ENCODE results near the gene USP24.

Gene USP24

GRCh38 chr1:55078470-55078869, 136.7 kb downstream of the USP24 start:
- Histone ChIP-seq H3K27ac (no peak overlapping the region), H3K4me3 (no peak overlapping the region)

GRCh38 chr1:55076356-55076755, 138.8 kb downstream of the USP24 start:
- no peak overlapping the region for H3K27ac ChIP-seq
- H3K4me3 ChIP-seq = no peak overlapping the region

GRCh38 chr1:55074455-55074854, 140.7 kb downstream of the USP24 start:
- Histone ChIP-seq H3K4me3 (no peak overlapping the region), H3K27ac (no peak overlapping the region)

GRCh38 chr1:55073187-55073916, 141.8 kb downstream of the USP24 start:
- H3K4me3 ChIP-seq = no peak overlapping the region
- no peak overlapping the region for H3K27ac ChIP-seq

GRCh38 chr1:55071477-55071876, 143.7 kb downstream of the USP24 start:
- Histone ChIP-seq H3K27ac (no peak overlapping the region), H3K4me3 (no peak overlapping the region)

GRCh38 chr1:55070293-55071164, 144.6 kb downstream of the USP24 start:
- no peak overlapping the region for H3K27ac ChIP-seq
- H3K4me3 ChIP-seq = no peak overlapping the region

GRCh38 chr1:55069280-55069679, 145.9 kb downstream of the USP24 start:
- H3K27ac ChIP-seq = no peak overlapping the region
- no peak overlapping the region for H3K4me3 ChIP-seq

GRCh38 chr1:55068638-55069037, 146.5 kb downstream of the USP24 start:
- Histone ChIP-seq H3K27ac (no peak overlapping the region), H3K4me3 (no peak overlapping the region)

- H3K27ac ChIP-seq = no peak overlapping the region
Observed at GRCh38 chr1:55067914-55068313, 147.2 kb downstream of the USP24 start.

GRCh38 chr1:55067022-55067778, 148.0 kb downstream of the USP24 start:
- H3K4me3 ChIP-seq = no peak overlapping the region
- no peak overlapping the region for H3K27ac ChIP-seq

More at GRCh38 chr1:55067914-55068313, 147.2 kb downstream of the USP24 start:
- no peak overlapping the region for H3K4me3 ChIP-seq

GRCh38 chr1:55065648-55066047, 149.5 kb downstream of the USP24 start:
- H3K27ac ChIP-seq = no peak overlapping the region
- H3K4me3 ChIP-seq = no peak overlapping the region

GRCh38 chr1:55064861-55065263, 150.3 kb downstream of the USP24 start:
- no peak overlapping the region for H3K27ac ChIP-seq
- no peak overlapping the region for H3K4me3 ChIP-seq

- Histone ChIP-seq H3K4me3 (no peak overlapping the region), H3K27ac (no peak overlapping the region)
Observed at GRCh38 chr1:55064071-55064581, 151.0 kb downstream of the USP24 start.

- H3K27ac ChIP-seq = no peak overlapping the region
- no peak overlapping the region for H3K4me3 ChIP-seq
Observed at GRCh38 chr1:55063577-55063942, 151.6 kb downstream of the USP24 start.

- Histone ChIP-seq H3K27ac (no peak overlapping the region), H3K4me3 (no peak overlapping the region)
Observed at GRCh38 chr1:55062801-55063576, 152.2 kb downstream of the USP24 start.

GRCh38 chr1:55061706-55062321, 153.3 kb downstream of the USP24 start:
- Histone ChIP-seq H3K27ac (no peak overlapping the region), H3K4me3 (no peak overlapping the region)

- no peak overlapping the region for H3K4me3 ChIP-seq
Observed at GRCh38 chr1:55061000-55061705, 154.0 kb downstream of the USP24 start.

More at GRCh38 chr1:55061000-55061705, 154.0 kb downstream of the USP24 start:
- H3K27ac ChIP-seq = no peak overlapping the region

Measured in skin epidermis (tissue), 12 donors.